Activated B cell treated with CpG ODN at 0.5 μM for 24 hours (primary cell): ENCODE results near the gene RBM44. TPM values are rescaled to one million over a fixed set of nuclear protein-coding genes. Genes with fewer than 3 reads are reported as not detected.
A peak's percentile ranks its signal among the peaks of the same experiment; 100 is the strongest.

ENCODE experiments used
- ATAC-seq: fragments of 200-7000 bp; cut with Tn5 transposase; one replicate; pipeline ENCODE4 v1.10.0; 2021; ENCODE audit warnings: low read depth, mild to moderate bottlenecking, moderate library complexity
- CTCF ChIA-PET: fragments of 350-600 bp; sonication (Branson Sonifier 250); formaldehyde crosslinking; loops from one replicate; lab custom pipeline; 2021; ENCODE audit warnings: antibody characterized with exemption; lab: Charles Lee
- POLR2A ChIA-PET: fragments of 350-600 bp; sonication (Branson Sonifier 250); formaldehyde crosslinking; loops from one replicate; lab custom pipeline; 2021; ENCODE audit warnings: antibody characterized with exemption; lab: Charles Lee
- DNase-seq: peaks from one replicate; pipeline ENCODE4 v3.0.0; 2022
- H3K27ac Mint-ChIP-seq: one replicate; pipeline ENCODE4 v1.8.0; 2020; ENCODE audit warnings: mixed read lengths
- H3K27me3 Mint-ChIP-seq: one replicate; pipeline ENCODE4 v1.8.0; 2021; ENCODE audit warnings: mixed read lengths
- H3K36me3 Mint-ChIP-seq: one replicate; pipeline ENCODE4 v1.8.0; 2021; ENCODE audit warnings: low read depth, mixed read lengths
- H3K4me1 Mint-ChIP-seq: one replicate; pipeline ENCODE4 v1.8.0; 2021; ENCODE audit warnings: mixed read lengths
- H3K4me3 Mint-ChIP-seq: one replicate; pipeline ENCODE4 v1.8.0; 2020; ENCODE audit warnings: mild to moderate bottlenecking, mixed read lengths
- H3K9me3 Mint-ChIP-seq: one replicate; pipeline ENCODE4 v1.8.0; 2020; ENCODE audit warnings: mixed read lengths
- CTCF ChIP-seq: fragments of 200-600 bp; IDR thresholded peaks from one replicate; pipeline ENCODE4 v1.8.0; 2022; ENCODE audit warnings: antibody characterized with exemption, mild to moderate bottlenecking
- intact Hi-C: fragments of 100-400 bp; cut with micrococcal nuclease; formaldehyde crosslinking; loops from one replicate; pipeline ENCODE4 v1.15.1; 2024
- total RNA-seq: library from RNA; stranded (reverse); gene quantifications from 2 replicates; pipeline ENCODE4 v1.2.3, GENCODE V29; 2022

RBM44 gene
- total RNA-seq, 1 donor from 2014 or later, result 1.3 TPM

GRCh38 chr2:237861875-237862527 lies 63.4 kb downstream of the RBM44 start:
- Mint-ChIP-seq H3K4me1 (peaks cover 7% of the 10 kb centered on the region), H3K9me3 (no peaks in the 10 kb centered on the region), H3K27me3 (peaks cover 49% of the 10 kb centered on the region), H3K4me3 (no peak overlapping the region), H3K36me3 (no peaks in the 10 kb centered on the region), H3K27ac (no peak overlapping the region)
- TF ChIP-seq CTCF, result no peak
- ATAC-seq (no peak), DNase-seq (no peak)
- CTCF ChIA-PET, result interaction anchor here (1.3 to 1.5 kb wide), 3 partner anchors 37 to 402 kb away, joined by 3 to 4 read pairs (median 3); no protein-coding TSS in a partner anchor
- POLR2A ChIA-PET, result no interaction called here
- intact Hi-C loops, result no loop called here

GRCh38 chr2:237862528-237862895 lies 63.9 kb downstream of the RBM44 start:
- no peak for ATAC-seq
- CTCF ChIA-PET, result no interaction called here
- H3K4me3 Mint-ChIP-seq, result no peak overlapping the region

GRCh38 chr2:237863102-237863511 lies 64.5 kb downstream of the RBM44 start:
- intact Hi-C loops, result no loop called here
- Mint-ChIP-seq H3K4me3 (no peak overlapping the region), H3K27me3 (peaks cover 43% of the 10 kb centered on the region), H3K4me1 (peaks cover 7% of the 10 kb centered on the region), H3K36me3 (no peaks in the 10 kb centered on the region), H3K27ac (no peak overlapping the region), H3K9me3 (no peaks in the 10 kb centered on the region)
- TF ChIP-seq CTCF, result no peak
- ChIA-PET POLR2A (no interaction called here), CTCF (no interaction called here)
- ATAC-seq, result no peak
- no peak for DNase-seq

More at GRCh38 chr2:237862528-237862895, 63.9 kb downstream of the RBM44 start:
- H3K27ac Mint-ChIP-seq, result no peak overlapping the region
- TF ChIP-seq CTCF, result no peak
- POLR2A ChIA-PET, result no interaction called here
- intact Hi-C loops, result no loop called here
- H3K9me3 Mint-ChIP-seq, result no peaks in the 10 kb centered on the region
- peaks cover 46% of the 10 kb centered on the region for H3K27me3 Mint-ChIP-seq
- no peaks in the 10 kb centered on the region for H3K36me3 Mint-ChIP-seq
- DNase-seq, result no peak
- H3K4me1 Mint-ChIP-seq, result peaks cover 7% of the 10 kb centered on the region

GRCh38 chr2:237863689-237864443 lies 65.3 kb downstream of the RBM44 start:
- intact Hi-C loops, result no loop called here
- H3K4me3 Mint-ChIP-seq, result no peak overlapping the region
- no peak for TF ChIP-seq CTCF
- CTCF ChIA-PET, result no interaction called here
- POLR2A ChIA-PET, result no interaction called here
- ATAC-seq, result no peak
- no peaks in the 10 kb centered on the region for H3K36me3 Mint-ChIP-seq
- H3K4me1 Mint-ChIP-seq, result peaks cover 10% of the 10 kb centered on the region
- H3K27ac Mint-ChIP-seq, result no peak overlapping the region
- no peaks in the 10 kb centered on the region for H3K9me3 Mint-ChIP-seq
- no peak for DNase-seq
- peaks cover 41% of the 10 kb centered on the region for H3K27me3 Mint-ChIP-seq

- Mint-ChIP-seq H3K36me3 (no peaks in the 10 kb centered on the region), H3K27me3 (peaks cover 44% of the 10 kb centered on the region), H3K4me3 (no peak overlapping the region), H3K27ac (peak overlapping the region; percentile 31), H3K4me1 (peaks cover 14% of the 10 kb centered on the region), H3K9me3 (no peaks in the 10 kb centered on the region)
- ChIA-PET CTCF (no interaction called here), POLR2A (no interaction called here)
- intact Hi-C loops, result no loop called here
- DNase-seq (no peak), ATAC-seq (no peak)
- no peak for TF ChIP-seq CTCF
These were observed 65.9 kb downstream of the RBM44 start for GRCh38 chr2:237864444-237864931.
